ENCODE data around the gene DAAM2.

Gene DAAM2

DNA sequence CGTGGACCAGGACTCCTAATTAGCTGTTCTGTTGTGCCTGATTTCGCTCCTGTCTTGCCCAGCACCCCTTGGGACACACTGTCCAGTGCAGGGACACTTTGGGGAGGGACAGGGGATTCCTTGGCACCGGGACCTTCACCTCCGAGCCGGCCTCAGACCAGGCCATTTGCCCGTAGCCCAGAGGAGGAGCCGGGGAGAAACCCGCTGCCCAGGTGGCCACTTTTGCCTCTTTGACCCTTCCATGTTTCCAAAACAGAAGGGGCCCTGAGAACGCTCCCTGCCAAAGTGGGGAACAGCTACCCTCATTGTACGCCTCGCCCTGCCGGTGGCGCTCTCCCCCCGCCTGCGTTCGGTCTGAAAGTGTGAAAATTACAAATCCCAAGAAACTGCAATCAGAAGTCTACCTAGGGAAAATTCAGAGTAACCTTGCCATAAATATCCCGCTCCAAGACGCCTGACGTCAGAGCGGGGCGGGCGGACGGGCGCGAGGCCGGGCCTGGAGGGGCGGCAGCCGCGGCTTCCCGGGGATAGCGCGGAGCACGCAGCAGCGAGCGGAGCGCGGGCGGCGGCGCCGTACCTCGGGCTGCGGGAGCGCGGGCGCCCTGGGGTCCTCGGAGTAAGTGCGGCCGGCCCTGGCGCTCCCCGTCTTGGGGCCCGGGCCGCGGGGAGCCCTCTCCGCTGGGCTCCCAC, at the start of gene DAAM2:
TSS of gene DAAM2 (plus strand) at position 527 of the 690 bp plus-strand sequence. CDS start 63,927 bp downstream, outside the sequence.
- DNase-seq: no peak

DNA sequence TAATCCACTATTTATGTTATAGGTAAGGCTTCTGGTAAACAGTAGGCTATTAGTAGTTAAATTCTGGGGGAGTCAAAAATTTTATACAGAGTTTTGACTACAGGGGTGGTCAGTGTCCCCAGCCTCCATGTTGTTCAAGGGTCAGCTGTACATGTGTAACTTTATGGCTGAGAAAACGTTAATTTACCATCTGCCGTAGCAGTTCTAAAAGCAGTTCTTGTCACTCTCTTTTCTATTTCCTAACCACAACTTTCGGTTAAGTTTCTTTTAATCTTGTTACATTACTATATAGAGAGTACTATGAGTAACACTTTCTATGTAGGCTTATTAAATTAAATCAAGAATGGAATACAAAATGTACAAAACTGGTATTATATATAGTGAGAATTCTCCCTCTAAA, 45.4 kb upstream of the DAAM2 start:
- DNase-seq: no peak

DNA sequence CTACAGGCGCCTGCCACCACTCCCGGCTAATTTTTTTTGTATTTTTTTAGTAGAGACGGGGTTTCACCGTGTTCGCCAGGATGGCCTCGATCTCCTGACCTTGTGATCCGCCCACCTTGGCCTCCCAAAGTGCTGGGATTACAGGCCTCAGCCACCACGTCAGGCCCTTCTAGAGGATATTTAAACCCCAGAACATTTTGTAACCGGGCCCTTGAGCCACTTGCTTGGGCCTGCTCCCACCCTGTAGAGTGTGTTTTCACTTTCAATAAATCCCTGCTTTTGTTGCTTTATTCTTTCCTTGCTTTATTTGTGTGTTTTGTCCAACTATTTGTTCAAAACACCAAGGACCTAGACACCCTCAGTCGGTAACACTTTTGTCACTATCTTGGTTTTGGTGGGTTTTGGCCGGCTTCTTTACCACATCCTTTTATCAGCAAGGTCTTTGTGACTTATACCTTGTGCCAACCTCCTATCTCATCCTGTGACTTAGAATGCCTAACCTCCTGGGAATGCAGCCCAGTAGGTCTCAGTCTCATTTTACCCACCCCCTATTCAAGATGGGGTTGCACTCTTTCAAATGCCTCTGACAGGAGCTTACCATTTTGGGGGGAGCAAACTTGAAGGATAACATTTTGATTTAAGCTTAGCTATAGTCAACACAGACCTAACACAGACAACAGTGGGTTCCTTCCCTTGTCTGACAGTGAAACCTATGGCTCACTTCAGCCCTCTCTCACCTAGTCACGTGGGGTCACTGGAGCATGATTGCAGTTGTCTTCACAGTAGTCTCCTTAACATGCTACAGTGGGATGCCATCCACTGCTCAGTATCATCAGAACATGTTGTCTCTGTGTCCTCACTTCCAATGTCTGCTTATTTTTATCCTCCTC, 39.1 kb upstream of the DAAM2 start:
- DNase-seq: no peak

DNA sequence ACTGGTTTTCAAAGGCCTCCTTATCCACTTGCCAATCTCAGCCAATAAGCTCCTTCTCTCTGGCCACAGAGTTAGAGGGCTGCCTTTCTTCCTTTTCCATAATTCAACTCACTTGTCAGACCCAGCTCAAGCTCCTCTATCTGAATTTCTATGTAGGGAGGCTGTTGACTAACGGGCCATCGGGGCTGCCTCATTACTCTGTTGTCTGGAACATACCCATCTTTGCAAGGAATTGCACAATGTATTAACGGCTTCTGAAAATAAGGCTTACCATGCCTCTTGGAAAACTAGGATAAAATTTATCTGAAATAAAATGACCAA, 38.5 kb upstream of the DAAM2 start:
- DNase-seq: no peak

DNA sequence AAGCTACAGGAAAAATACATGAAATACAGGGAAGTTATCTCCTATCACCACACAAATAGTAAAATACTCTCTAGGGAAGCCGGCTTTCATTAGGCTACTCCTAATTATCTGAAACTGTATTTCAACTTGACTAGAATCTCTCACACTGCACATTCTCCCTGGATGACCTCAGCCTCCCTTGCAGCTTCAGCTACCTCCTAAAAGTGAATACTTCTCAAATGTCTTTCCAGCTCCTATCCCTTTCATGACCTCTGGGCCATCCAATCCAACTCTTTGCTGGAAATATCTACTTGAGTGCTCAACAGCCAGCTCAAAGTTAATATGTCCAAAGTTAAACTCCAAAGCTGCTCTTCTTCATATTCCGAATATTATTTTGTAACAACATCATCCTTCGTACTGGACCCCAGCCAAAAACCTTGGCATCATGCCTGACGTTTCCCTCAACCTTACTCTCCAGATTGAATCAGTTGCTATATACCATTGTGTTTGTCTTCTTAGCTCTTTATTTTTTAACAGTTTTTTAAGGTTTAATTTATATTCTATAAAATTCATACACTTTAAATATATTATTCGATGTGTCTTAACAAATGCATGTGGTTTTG, 37.6 kb upstream of the DAAM2 start:
- no peak for DNase-seq

DNA sequence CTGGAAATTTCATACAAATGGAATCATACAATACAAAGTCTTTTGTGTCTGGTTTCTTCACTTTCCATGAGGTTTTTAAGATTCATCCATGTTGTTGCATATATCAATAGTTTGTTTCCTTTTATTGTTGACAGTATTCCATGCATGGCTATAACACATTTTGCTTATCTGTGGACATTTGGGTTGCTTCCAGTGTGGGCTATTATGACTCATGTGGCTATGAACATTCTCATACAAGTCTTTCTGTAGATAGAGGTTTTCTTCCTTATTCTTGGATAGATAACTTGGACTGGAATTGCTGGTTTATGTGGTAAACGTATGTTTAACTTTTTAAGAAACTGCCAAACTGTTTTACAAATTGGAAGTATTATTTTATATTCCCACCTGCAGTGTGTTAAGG, 36.9 kb upstream of the DAAM2 start:
- no peak for DNase-seq

DNA sequence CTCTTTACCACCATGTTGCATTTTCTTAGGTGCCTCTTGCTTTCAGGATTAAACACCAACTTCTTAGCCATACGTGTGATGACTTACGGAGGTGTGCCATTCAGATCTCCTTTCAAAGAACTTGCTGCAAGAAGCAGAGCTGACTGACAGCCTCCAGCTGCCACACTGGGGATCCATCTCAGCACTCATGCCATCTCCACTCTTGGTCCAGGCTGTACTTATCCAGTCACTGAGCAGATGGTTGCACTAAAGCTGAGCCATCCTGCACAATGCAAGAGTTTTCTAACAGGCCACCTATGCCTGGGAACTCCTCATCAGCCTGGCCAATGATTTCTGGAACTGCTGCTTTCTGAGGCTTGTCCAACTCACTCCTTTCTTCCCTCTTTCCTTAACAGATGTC, 35.6 kb upstream of the DAAM2 start:
- DNase-seq: no peak

DNA sequence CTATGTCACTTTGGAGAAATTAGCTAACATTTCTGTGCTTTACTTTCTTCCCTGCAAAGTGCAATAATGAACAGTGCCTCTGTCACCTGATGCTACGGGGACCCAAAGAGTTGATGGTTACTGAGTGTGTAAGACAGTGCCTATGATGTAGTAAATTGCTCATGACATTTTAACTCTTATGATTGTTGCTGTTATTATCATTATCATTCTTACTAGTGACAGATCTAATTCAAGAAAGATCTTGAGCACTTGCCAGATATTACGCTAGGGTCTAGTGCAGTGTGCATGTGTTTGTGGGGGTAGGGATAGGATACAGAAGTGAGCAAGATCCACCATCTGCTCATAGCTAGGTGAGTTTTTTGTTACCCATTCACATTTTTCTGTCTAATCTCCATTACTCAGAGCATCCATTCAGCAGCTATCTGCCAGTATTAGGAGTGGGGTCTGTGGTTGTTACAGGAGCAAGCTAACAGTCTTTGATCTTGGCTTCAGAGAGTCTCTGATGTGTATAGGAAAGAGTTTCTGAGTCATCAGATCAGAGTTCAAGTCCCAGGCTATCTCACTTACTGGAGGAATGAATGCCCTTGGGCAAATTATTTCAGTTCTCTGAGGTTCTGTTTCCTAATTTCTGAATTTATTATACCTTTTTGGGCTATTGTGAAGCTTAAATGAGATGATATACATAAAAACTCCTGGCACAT, 33.1 kb upstream of the DAAM2 start:
- no peak for DNase-seq

DNA sequence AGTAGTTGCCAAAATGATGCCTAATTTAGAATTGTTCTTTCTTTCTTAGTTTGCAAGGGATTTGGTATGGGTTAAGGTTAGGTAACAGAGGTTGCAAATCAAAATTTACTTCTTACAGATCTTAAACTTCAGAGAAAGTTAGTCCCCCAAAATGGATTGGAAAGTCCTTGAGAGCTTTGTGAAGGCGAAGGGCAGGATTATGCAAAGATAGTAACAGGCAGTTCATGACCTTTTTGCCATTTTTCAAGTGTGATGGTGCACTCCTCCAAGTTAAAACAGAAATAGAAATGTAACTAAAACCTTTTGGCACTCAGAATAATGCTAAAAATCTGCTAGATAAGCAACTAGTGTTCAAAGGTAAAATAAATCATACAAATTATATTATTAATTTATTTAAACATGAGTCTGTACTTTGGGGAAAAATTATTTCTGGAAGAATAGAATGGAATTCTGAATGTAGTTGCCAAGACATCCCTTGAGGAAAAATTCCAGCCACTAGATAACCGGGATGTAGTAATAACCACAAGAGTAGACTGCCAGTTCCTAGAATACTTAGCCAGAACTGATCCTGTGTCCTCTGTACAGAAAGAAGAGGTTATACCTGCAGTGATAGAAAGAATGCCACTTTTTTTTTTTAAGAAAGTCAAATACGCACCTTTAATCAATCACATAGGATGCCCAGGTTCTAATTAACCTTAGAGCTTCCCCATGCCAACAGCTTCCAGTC, 31.8 kb upstream of the DAAM2 start:
- no peak for DNase-seq

DNA sequence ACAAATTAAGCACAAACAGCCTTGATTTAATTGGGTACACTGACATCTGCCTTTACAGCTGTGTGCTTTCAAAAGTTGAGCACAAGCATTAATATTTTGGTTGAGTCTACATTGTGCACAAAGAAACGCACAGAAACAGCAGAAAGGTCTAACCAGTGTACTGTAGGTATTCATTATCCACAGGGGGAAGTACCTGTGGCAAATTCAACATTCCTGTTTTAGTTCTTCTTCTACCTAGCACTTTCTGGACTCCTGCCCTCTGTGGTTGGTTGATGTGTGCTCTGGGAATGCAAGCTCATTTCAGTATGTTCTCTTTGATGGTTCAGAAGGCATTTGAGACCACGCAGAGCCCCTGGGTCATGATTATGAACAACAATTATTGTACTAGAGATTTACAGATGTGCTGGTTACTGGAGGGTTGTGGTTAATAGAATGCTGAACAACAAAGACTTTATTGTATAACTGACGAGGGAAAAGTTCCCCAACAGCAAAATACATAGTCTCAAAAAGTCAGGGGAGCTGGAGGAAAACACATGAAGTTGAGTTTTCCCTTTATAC, 26.6 kb upstream of the DAAM2 start:
- no peak for DNase-seq

DNA sequence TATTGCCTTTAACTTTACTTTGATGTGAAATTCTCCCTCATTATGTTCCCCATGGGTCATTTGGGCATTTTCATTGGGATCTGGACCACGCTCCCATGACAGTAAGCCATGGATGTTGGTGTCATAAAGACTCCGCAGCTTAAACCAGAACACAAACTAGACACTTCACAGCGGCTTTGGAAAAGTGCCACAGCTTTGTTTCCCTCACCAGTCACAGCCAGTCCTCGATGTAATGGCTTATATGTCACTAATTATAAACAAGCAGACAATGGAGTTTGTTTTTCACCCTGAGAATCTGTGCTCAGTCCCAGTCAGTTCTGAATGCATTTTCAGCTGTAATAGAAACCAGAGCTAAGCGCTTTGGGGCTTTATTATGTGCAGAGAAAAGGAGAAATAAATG, 23.2 kb upstream of the DAAM2 start:
- no peak for DNase-seq

DNA sequence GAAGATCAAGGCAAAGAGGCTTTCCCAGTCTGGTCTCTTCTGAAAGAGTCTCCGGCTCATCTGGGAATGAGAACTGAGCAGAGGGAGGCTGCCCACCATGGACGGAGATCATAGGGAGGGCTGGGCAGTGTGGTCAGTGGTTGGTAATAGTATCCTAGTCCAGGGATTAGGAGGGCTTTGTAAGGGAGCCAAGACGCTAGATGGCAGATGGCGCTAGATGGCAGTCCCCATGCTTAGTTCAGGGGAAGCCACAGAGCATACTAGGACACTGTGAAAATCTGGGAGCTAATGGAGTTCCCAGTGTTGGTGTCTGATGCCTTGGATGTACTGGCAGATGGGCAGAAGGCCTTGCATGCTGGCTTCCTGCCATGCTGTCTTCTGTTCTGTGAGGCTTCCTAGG, 21.7 kb upstream of the DAAM2 start:
- DNase-seq: peak; percentile 14

DNA sequence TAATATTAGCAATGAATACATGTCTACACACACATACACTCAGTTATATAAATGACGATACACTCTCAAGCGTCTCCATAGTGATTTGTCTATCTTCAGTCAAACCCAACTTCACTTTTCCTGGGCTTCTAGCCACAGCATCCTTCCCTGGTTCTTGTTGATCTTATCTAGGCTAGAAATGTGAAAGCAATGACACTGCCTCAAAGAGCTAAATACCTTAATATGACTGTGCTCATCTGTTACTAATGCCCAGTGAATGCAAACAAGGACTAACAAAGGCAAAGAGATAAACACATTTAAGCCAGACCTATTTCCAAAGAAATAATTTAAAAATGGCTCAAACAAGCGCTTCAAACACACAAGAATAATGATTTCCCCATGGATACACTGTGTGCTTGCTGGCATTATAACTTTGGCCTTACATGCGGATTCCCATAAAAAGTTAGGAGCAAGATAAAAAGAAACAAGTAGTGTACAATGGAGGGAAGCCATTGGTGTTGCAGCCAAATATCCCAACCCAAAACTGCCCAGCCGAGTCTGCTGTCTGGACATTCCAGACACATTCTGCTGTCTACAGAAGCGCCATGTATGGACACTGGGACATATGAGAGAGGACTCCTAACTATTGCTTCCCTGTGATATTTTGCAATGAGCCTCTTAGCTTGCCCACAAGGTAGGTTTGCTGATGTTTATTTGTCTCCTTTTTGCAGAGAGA, 19.5 kb upstream of the DAAM2 start:
- DNase-seq: no peak

DNA sequence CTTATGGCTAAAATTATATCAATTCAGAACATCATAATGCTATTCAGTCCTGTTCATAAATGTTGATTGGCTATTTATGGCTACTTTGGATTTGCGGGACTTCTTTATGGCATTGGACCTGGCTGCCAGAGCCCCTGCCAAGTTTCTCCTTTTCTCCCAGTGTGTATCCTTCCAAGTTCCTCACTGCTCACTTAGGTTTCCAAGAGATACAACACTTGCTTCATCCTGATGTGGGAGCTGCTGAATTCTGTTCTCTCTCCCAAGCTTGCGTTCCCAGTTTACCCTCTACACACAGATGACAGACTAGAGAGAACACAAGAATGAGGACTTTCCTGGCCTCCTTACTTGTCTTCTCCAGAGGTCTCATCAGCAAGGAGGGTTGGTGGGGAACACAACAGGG, 18.4 kb upstream of the DAAM2 start:
- no peak for DNase-seq

DNA sequence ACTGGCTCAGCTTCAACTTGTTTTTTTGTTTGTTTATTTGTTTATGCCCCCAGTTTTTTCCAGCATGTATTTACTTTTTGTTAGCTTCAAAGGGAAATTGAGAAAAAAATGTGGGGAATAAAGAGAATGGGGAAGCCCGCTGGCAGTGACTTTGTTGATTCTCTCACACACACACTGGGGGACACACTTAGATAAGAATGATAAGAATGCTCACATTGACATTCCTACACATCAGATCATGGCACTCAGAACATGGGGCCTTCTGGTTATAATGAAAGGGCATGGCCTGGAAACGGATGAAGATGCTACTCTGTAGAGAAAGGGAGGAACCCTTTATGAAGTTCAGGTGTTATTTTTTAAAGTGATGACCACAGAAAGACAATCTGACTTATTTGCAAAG, 15.6 kb upstream of the DAAM2 start:
- no peak for DNase-seq

DNA sequence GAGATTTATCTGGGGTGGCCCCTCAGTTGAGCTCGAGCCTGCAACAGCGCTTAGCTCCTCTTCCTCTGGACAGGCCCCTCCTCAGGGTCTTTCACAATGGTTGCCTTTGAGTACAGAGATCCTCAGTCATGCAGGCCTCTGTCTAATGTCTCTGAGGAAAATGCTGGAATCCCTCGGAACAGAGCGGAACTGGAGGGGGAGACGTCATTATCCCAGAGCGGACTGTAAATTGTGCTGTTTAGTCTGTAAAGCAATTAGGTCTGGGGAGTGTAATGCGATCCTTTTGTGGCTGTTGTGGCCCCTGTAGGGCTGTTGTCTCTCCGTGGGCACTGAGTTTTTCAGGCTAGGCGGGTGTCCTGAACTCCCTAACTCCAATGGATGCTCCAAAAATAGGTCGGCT, 15.0 kb upstream of the DAAM2 start:
- DNase-seq: no peak

DNA sequence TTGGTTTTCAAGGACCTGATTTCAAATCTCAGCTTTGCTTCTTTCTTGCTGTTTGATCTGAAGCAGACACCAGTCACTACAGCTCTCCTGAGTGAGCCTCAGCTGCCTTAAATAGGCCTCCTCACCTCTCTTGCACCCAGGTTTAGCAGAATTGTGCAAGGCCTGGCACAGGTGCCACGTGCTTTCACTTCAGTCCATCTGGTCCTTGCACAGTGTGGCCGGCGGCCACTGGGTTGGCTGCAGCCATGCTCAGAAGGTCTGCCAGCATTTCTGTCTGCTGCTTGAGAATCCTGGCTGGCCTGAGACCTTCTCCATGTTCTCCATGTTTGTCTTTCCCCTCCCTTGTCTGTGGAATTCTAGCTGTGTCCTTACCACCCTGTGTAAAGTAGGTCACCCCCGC, 14.5 kb upstream of the DAAM2 start:
- DNase-seq: no peak

DNA sequence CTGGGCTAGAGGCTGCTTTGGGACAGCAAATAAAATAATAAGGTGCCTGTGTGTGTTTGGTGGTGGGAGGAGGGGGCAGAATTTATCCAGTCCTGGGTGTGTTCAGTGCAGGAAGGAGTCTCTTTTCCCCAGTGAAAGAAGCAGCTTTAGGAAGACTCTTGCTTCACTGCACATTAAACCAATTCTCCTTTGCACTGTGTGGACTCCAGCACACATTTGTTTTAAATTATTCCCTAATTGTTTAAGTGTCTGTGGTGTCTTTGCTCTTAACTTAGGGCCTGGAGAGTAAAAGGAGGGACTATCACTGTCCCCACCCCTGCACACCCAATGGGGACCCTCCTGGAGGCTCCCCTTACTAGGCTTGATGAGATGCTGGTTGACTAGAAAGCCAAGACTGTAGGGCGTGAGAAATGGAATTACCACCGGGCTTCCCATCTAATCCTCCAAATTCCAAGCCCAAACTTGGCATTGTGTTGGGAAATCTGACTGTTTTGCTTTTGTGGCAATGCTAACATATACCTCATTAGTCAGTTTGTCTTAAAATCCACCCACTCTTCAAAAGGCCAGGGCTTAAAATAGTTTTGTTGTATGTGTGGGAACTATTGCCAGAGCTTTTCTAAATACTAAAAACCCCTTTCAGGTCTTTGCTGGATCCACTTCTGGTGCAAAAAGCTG, 13.5 kb upstream of the DAAM2 start:
- DNase-seq: no peak

DNA sequence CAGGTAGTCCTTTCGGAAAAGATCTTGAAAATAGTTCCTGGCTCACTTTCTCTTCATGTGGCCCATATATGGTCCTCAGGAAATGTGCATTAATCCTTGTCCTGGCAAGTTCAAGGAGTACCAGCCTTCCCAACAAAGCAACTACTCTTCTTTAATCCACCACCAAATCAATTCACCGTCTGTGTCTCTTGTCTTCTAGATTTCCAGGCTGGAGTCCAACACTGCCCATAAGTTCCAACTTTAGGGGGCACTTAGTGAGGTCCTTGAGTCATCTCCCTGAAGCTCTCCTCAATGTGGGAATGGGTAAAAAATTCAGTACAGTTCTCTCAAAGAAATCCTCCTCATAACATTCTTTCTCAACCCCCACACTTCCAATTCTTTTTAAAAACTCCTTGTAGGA, 6.9 kb upstream of the DAAM2 start:
- DNase-seq: no peak

DNA sequence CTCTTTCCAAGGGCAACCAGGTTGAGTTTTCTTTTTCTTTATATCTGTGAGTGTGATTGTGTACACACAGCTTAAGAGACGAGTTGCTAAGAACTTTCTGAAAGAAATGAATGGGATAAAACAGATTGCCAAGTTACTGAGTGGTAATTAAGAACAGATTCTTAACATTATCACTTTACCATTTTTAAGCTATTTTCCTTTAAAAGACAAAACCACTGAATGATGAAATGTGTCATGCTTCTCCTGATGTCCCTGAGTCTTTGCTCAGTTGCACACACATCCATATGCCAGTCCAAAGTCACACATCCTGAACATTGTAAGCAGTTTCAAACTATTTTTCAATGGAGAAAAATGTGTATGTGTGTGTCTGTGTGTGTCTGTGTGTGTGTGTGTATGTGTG, 5.5 kb upstream of the DAAM2 start:
- no peak for DNase-seq

DNA sequence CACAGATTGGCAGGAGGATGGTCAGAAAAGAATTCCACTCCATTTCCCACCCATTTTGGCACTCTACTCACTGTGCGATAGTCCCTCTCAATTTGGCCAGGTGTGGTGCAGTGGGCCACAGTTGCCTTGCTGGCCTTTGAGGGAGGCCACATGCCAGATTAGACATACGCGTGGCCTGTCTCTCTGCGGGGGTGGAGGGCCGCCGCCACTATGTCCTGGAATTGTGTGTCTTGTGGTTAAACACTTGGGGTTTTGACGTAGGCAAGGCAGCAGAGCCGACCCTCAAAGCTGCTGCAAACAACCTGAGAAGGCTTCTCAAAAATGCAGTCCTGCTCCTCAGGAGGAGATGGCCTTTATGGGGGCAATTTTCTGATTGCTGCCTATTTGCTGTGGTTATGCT, 4.9 kb upstream of the DAAM2 start:
- DNase-seq: no peak

Measured in NCI-H1694 (cell line).